Stomach (tissue), 9 donors: ENCODE measurements around the gene TNFRSF8. TPM values are rescaled to one million over a fixed set of nuclear protein-coding genes. Genes with fewer than 3 reads are reported as not detected.
A peak's percentile ranks its signal among the peaks of the same experiment; 100 is the strongest.

Experiments used
- DNase-seq, 2 donors: peaks; one replicate each; pipeline versions ENCODE4 v3.0.0 to v3.0.0-alpha.2; 2013 to 2019
- H3K27ac ChIP-seq, 5 donors: fragments of 200-600 bp in 4 of 5; sonication (generic) in 4 of 5; one replicate each; pipeline ENCODE4 v1.5.1; 2013 to 2019; ENCODE audit warnings: mild to moderate bottlenecking in 1 of 5, moderate library complexity in 1 of 5
- H3K27me3 ChIP-seq, 3 donors: fragments of 200-600 bp; sonication (generic); one replicate each; pipeline ENCODE4 v1.5.1; 2017 to 2019; ENCODE audit warnings: mixed run types in 1 of 3
- H3K36me3 ChIP-seq, 4 donors: fragments of 200-600 bp; sonication (generic); 1 replicate in 3 of 4; 2 replicates in 1 of 4; pipeline ENCODE4 v1.5.1; 2016 to 2019
- H3K4me1 ChIP-seq, 4 donors: fragments of 200-600 bp; sonication (generic); one replicate each; pipeline ENCODE4 v1.5.1; 2016 to 2019
- H3K4me3 ChIP-seq, 4 donors: fragments of 200-600 bp; sonication (generic) in 3 of 4; one replicate each; pipeline ENCODE4 v1.5.1; 2016 to 2019; ENCODE audit warnings: mild to moderate bottlenecking in 1 of 4
- H3K9me3 ChIP-seq, 4 donors: fragments of 200-600 bp; sonication (generic); one replicate each; pipeline ENCODE4 v1.5.1; 2016 to 2019
- EP300 ChIP-seq: sonication (generic); formaldehyde crosslinking; IDR thresholded peaks from one replicate; pipeline ENCODE4 v1.6.1; 2017; ENCODE audit warnings: antibody characterized with exemption
- POLR2A ChIP-seq, 4 donors: fragments of 450-650 bp; IDR thresholded peaks; one replicate each; pipeline ENCODE4 v1.6.1; 2016; ENCODE audit warnings: antibody characterized with exemption in 4 of 4, control low read depth in 2 of 4, mild to moderate bottlenecking in 1 of 4, moderate library complexity in 1 of 4
- POLR2AphosphoS5 ChIP-seq, 3 donors: sonication (generic); formaldehyde crosslinking; IDR thresholded peaks; one replicate each; pipeline ENCODE4 v1.6.1; 2016; ENCODE audit warnings: antibody characterized with exemption in 3 of 3
- WGBS, 5 donors: extraction: QIAGEN DNeasy Blood & Tissue Kit in 3 of 5; methylation state at CpG; one replicate each; pipeline versions ENCODE4 v1.1.5 to v1.1.7; 2013 to 2018; 5-methylcytosine and 5-hydroxymethylcytosine counted together
- intact Hi-C: fragments of 100-400 bp; cut with DNase I; formaldehyde crosslinking; loops from one replicate; pipeline ENCODE4 v1.15.1; 2023; ENCODE audit warnings: low total_unique reads
- polyA plus RNA-seq, 3 donors: library from polyadenylated mRNA; stranded (reverse); fragments of 200-250 nt; gene quantifications; one replicate each; pipeline ENCODE4 v1.2.3, GENCODE V29; 2013
- total RNA-seq, 5 donors: library from RNA; depleted of rRNA; stranded (reverse); fragments of >200 nt; gene quantifications; one replicate each; pipeline versions ENCODE4 v1.1.0 to v1.2.3, GENCODE V29; 2014 to 2016
- TF ChIP-seq, protein P1 (sequence below), 7 experiments: fragments of 450-650 bp in 4 of 7; fragments of 200-600 bp in 3 of 7; sonication (generic) in 3 of 7; IDR thresholded peaks; one replicate each; pipeline ENCODE4 v1.5.1; 2016 to 2019; ENCODE audit warnings: antibody characterized with exemption in 7 of 7, control low read depth in 2 of 7, mild to moderate bottlenecking in 1 of 7
- donor health status: healthy with polysubstance abuse.
- donor health status: Bipolar disorder and iron deficiency.
- donor health status: healthy.

The TNFRSF8 gene
- total and polyA plus RNA-seq, 8 donors: 0.18 to 2.1 (median 0.88) TPM; not detected in 2

DNA sequence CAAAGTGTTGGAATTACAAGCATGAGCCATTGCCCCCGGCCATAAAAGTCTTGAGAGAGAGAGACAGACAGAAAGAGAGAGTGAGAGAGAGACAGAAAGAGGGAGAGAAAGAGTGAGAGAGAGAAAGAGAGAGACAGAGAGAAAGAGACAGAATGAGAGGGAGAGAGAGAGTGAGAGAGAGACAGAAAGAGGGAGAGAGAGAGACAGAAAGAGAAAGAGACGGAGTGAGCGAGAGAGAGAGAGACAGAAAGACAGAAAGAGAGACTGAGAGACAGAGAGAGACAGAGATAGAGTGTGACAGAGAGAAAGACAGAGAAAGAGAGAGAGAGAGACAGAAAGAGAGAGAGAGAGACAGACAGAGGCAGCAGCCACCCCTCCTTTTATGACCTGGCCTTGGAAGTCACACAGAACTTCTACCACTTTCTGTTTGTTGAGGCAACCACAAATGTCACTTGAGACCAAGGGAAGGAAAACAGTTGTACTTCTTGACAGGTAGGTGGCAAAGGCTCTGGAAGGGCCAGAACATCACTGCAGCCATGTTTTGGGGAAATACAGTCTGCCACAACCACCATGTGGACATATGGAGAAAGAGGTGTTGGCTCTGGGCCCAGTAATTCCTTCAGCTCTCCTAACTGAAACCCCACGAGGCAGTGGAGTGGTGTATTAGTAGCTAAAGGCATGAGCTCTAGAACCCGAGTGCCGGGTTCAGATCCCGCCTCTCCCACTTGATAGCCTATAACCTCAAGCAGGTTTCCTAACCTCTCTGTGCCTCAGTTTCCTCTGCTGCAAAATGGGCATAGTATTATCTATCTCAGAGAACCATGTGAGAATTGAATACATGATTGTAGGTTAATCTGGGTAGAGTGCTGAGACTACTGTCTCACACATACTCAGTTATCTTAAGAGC, 50.6 kb downstream of the TNFRSF8 start:
- Histone ChIP-seq H3K27ac (no peak overlapping the region), H3K4me1 (no peaks in the 10 kb centered on the region), H3K36me3 (no peaks in the 10 kb centered on the region), H3K27me3 (no peaks in the 10 kb centered on the region), H3K4me3 (no peak overlapping the region), H3K9me3 (no peaks in the 10 kb centered on the region)
- TF ChIP-seq EP300 (no peak), POLR2AphosphoS5 (IDR thresholded peaks at IDR 0.05) (no peak), POLR2A (IDR thresholded peaks at IDR 0.05) (no peak)
- TF ChIP-seq, protein P1, sequence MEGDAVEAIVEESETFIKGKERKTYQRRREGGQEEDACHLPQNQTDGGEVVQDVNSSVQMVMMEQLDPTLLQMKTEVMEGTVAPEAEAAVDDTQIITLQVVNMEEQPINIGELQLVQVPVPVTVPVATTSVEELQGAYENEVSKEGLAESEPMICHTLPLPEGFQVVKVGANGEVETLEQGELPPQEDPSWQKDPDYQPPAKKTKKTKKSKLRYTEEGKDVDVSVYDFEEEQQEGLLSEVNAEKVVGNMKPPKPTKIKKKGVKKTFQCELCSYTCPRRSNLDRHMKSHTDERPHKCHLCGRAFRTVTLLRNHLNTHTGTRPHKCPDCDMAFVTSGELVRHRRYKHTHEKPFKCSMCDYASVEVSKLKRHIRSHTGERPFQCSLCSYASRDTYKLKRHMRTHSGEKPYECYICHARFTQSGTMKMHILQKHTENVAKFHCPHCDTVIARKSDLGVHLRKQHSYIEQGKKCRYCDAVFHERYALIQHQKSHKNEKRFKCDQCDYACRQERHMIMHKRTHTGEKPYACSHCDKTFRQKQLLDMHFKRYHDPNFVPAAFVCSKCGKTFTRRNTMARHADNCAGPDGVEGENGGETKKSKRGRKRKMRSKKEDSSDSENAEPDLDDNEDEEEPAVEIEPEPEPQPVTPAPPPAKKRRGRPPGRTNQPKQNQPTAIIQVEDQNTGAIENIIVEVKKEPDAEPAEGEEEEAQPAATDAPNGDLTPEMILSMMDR (IDR thresholded peaks at IDR 0.05): no peak
- intact Hi-C loops: loop anchor here (10.0 kb wide), 1 partner anchor 541 kb away; no protein-coding TSS in a partner anchor
- WGBS, 5 donors: 71 to 81% (median 80%) methylated on average over 7 of the region's 7 CpGs
- DNase-seq: peak in 1 of 2 donors; percentile 49

GRCh38 chr1:12114340-12114683, 51.2 kb downstream of the TNFRSF8 start:
- no peaks in the 10 kb centered on the region for H3K36me3 ChIP-seq
- 78 to 87% (median 85%) methylated on average over 6 of the region's 6 CpGs for WGBS, 5 donors
- no peaks in the 10 kb centered on the region for H3K27me3 ChIP-seq
- H3K27ac ChIP-seq: no peak overlapping the region
- intact Hi-C loops: loop anchor here (10.0 kb wide), 1 partner anchor 540 kb away; no protein-coding TSS in a partner anchor
- H3K4me1 ChIP-seq: no peaks in the 10 kb centered on the region
- H3K9me3 ChIP-seq: no peaks in the 10 kb centered on the region
- H3K4me3 ChIP-seq: no peak overlapping the region
- TF ChIP-seq POLR2AphosphoS5 (IDR thresholded peaks at IDR 0.05): no peak
- TF ChIP-seq, protein P1 (IDR thresholded peaks at IDR 0.05): no peak
- no peak for TF ChIP-seq POLR2A (IDR thresholded peaks at IDR 0.05)
- TF ChIP-seq EP300: no peak
- DNase-seq: no peak

- 71 to 85% (median 81%) methylated on average over 9 of the region's 9 CpGs for WGBS, 5 donors
Measured at GRCh38 chr1:12114916-12115315, 51.8 kb downstream of the TNFRSF8 start.

More at GRCh38 chr1:12114916-12115315, 51.8 kb downstream of the TNFRSF8 start:
- no peaks in the 10 kb centered on the region for H3K4me1 ChIP-seq
- TF ChIP-seq EP300: no peak
- TF ChIP-seq, protein P1 (IDR thresholded peaks at IDR 0.05): no peak
- no peak for TF ChIP-seq POLR2A (IDR thresholded peaks at IDR 0.05)
- no peak for TF ChIP-seq POLR2AphosphoS5 (IDR thresholded peaks at IDR 0.05)
- intact Hi-C loops: loop anchor here (10.0 kb wide), 1 partner anchor 540 kb away; no protein-coding TSS in a partner anchor
- no peak for DNase-seq
- H3K27ac ChIP-seq: no peak overlapping the region
- H3K36me3 ChIP-seq: no peaks in the 10 kb centered on the region
- H3K27me3 ChIP-seq: no peaks in the 10 kb centered on the region
- H3K9me3 ChIP-seq: no peaks in the 10 kb centered on the region
- no peak overlapping the region for H3K4me3 ChIP-seq
